ENCODE results near the gene SALL4. TPM values are rescaled to one million over a fixed set of nuclear protein-coding genes. Genes with fewer than 3 reads are reported as not detected.
"Not testable (repeated sequence)": the region's sequence is repeated elsewhere in the genome, so short reads cannot be mapped to it uniquely, and the experiment has no call there.

Gene SALL4
- total RNA-seq, 1 donor from 2014 or later, result 0.25 TPM

DNA sequence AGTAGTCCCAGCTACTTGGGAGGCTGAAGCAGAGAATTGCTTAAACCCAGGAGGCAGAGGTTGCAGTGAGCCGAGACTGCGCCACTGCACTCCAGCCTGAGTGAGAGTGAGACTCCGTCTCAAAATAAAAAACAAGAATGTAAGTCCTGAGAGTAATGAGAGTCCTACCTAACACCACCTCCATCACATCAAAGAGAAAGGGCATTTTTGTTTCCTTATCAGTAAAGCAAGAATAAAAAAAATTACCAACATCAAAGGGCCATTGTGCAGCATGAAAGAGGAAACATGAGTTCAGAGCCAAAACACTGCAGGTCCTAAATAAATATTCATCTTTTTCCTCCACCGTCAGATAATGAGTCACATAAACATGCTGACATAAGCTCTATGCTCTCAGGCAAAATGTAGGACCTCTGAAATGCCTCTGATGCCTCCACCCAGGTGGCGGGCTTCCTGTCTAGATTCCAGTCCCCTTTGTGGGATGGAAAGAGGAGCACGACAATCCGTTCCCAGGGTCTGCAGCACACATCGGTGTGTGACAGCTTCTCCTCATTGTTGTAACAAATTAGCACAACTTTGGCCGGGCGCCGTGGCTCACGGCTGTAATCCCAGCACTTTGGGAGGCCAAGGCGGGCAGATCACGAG is 41.3 kb downstream of the SALL4 start:
- Histone ChIP-seq H3K27me3 (ENCODE audit: low read depth) (no peaks in the 10 kb centered on the region), H3K27ac (replicated peaks) (no peak overlapping the region), H3K36me3 (no peaks in the 10 kb centered on the region), H3K4me1 (peaks cover 8% of the 10 kb centered on the region), H3K9me3 (replicated peaks) (peaks cover 7% of the 10 kb centered on the region), H3K4me3 (no peak overlapping the region)
- DNase-seq, result no peak
- intact Hi-C loops (cut with micrococcal nuclease), result no loop called here
- TF ChIP-seq, protein P1, sequence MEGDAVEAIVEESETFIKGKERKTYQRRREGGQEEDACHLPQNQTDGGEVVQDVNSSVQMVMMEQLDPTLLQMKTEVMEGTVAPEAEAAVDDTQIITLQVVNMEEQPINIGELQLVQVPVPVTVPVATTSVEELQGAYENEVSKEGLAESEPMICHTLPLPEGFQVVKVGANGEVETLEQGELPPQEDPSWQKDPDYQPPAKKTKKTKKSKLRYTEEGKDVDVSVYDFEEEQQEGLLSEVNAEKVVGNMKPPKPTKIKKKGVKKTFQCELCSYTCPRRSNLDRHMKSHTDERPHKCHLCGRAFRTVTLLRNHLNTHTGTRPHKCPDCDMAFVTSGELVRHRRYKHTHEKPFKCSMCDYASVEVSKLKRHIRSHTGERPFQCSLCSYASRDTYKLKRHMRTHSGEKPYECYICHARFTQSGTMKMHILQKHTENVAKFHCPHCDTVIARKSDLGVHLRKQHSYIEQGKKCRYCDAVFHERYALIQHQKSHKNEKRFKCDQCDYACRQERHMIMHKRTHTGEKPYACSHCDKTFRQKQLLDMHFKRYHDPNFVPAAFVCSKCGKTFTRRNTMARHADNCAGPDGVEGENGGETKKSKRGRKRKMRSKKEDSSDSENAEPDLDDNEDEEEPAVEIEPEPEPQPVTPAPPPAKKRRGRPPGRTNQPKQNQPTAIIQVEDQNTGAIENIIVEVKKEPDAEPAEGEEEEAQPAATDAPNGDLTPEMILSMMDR (IDR thresholded peaks at IDR 0.05; ENCODE audit: borderline replicate concordance), result no peak

DNA sequence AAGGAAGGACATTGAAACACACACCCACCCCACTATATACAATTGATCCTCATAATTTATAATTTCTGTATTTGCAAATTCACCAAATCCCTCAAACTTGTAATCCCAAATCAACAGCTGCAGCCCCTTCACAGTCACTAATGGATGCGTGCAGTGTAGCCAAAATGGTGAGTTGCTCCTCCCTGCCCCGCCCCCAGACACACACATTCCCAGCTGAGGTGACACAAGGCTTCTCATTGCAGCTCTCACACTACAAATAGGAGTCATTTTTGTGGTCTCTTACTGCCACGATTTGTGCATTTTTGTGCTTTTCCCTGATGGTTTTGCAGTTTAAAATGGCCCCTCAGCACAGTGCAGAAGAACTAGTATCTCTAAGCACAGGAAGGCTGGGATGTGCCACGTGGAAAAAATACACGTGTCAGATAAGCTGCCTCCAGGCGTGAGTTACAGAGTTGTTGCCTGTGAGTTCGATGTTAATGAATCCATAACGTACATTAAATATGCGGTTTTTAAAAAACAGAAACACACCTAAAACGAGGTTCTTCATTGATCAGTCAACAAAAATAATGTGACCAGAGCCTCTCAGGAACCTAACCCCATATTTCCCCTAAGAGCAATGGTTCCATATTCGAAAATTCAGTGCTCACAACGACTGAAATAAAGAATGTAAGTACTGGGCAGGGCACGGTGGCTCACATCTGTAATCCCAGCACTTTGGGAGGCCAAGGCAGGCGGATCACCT is 42.4 kb downstream of the SALL4 start:
- Histone ChIP-seq H3K9me3 (replicated peaks) (peaks cover 7% of the 10 kb centered on the region), H3K4me3 (no peak overlapping the region), H3K27ac (replicated peaks) (no peak overlapping the region), H3K36me3 (no peaks in the 10 kb centered on the region), H3K4me1 (peaks cover 8% of the 10 kb centered on the region), H3K27me3 (ENCODE audit: low read depth) (no peaks in the 10 kb centered on the region)
- intact Hi-C loops (cut with micrococcal nuclease), result no loop called here
- TF ChIP-seq, protein P1 (IDR thresholded peaks at IDR 0.05; ENCODE audit: borderline replicate concordance), result no peak
- DNase-seq, result no peak

DNA sequence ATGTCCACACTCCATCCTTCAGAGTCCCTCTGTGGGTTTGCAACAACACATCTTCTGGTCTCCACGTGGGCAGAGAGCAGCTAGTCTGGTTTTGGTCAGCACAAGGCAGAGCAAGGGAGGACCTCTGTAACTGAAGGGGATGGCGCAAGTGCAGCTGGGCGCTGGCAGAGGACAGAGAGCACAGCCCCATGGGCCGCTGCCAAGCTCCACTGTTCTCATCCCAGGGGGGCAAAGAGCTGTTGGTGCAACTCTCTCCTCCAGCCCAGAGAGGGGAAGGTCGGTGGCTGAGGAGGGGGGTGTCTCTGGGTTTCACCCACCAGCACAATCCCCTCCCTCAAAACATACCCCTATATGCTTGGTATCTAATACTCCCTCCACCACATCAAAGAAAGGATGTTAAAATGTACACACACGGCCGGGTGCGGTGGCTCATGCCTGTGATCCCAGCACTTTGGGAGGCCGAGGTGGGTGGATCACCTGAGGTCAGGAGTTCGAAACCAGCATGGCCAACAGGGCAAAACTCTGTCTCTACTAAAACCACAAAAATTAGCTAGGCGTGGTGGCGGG is 43.3 kb downstream of the SALL4 start:
- H3K4me3 ChIP-seq, result no peak overlapping the region
- H3K36me3 ChIP-seq, result no peaks in the 10 kb centered on the region
- intact Hi-C loops (cut with micrococcal nuclease), result no loop called here
- H3K4me1 ChIP-seq, result peaks cover 8% of the 10 kb centered on the region
- no peaks in the 10 kb centered on the region for H3K27me3 ChIP-seq (ENCODE audit: low read depth)
- DNase-seq, result peak; percentile 30
- H3K27ac ChIP-seq (replicated peaks), result no peak overlapping the region
- TF ChIP-seq, protein P1 (IDR thresholded peaks at IDR 0.05; ENCODE audit: borderline replicate concordance), result no peak
- peaks cover 7% of the 10 kb centered on the region for H3K9me3 ChIP-seq (replicated peaks)

DNA sequence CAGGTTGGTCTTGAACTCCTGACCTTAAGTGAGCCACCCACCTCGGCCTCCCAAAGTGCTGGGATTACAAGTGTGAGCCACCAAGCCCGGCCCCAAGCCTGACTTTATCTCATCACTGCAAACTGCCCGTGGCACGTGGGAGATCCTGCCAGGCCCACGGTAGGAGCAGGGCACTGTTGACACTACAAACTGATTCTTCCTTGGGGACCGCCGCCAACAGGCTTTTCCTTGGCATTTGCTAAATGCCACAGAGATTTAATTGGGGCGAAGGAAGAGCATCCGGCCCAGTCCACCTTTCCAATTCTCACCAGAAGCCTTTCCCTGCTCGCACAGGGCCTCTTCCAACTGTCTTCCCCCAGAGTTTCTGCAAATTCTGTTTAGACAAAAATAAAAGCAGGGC is 45.1 kb downstream of the SALL4 start:
- no peaks in the 10 kb centered on the region for H3K27me3 ChIP-seq (ENCODE audit: low read depth)
- intact Hi-C loops (cut with micrococcal nuclease), result no loop called here
- no peak overlapping the region for H3K4me3 ChIP-seq
- H3K4me1 ChIP-seq, result peaks cover 14% of the 10 kb centered on the region
- peaks cover 7% of the 10 kb centered on the region for H3K9me3 ChIP-seq (replicated peaks)
- H3K27ac ChIP-seq (replicated peaks), result no peak overlapping the region
- H3K36me3 ChIP-seq, result no peaks in the 10 kb centered on the region
- TF ChIP-seq, protein P1 (IDR thresholded peaks at IDR 0.05; ENCODE audit: borderline replicate concordance), result no peak
- no peak for DNase-seq

DNA sequence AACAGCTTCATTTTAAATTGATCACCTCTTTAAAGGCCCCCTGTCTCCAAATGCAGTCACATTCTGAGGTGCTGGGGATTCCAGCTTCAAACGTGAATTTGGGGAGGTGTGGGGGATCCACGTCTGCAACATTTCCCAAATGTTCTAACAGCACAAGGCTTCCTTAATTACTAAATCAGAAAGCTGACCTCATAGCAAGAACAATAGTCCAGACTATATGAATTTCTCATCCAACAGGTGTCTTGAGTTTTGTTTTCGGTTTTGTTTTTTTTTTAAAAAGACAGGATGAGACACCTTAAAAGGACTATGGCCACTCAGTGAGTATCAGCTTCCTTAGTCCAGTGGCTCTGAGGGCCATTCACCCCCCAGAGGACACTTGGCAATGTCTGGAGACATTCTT is 45.7 kb downstream of the SALL4 start:
- Histone ChIP-seq H3K9me3 (replicated peaks) (peaks cover 2% of the 10 kb centered on the region), H3K4me1 (peaks cover 19% of the 10 kb centered on the region), H3K27me3 (ENCODE audit: low read depth) (no peaks in the 10 kb centered on the region), H3K27ac (replicated peaks) (no peak overlapping the region), H3K4me3 (no peak overlapping the region), H3K36me3 (no peaks in the 10 kb centered on the region)
- intact Hi-C loops (cut with micrococcal nuclease), result no loop called here
- DNase-seq, result no peak
- TF ChIP-seq, protein P1 (IDR thresholded peaks at IDR 0.05; ENCODE audit: borderline replicate concordance), result no peak

DNA sequence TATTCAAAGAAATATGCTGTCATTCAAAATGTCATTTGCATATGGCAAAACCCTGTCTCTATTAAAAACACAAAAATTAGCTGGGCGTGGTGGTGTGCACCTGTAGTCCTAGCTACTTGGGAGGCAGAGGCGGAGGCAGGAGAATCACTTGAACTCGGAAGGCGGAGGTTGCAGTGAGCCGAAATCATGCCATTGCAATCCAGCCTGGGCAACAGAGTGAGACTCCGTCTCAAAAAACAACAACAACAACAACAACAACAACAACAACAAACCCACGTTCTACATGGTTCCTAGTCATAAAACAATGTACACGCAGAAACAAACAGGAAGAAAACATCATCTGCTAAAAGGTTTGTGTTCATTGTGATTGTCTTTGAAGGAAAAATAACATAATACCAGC is 49.1 kb downstream of the SALL4 start:
- peaks cover 29% of the 10 kb centered on the region for H3K4me1 ChIP-seq

More for the DNA sequence above, 49.1 kb downstream of the SALL4 start:
- intact Hi-C loops (cut with micrococcal nuclease); H3K27ac ChIP-seq (replicated peaks); H3K4me3 ChIP-seq; DNase-seq; H3K36me3 ChIP-seq; H3K27me3 ChIP-seq (ENCODE audit: low read depth); H3K9me3 ChIP-seq (replicated peaks): not testable (repeated sequence)

Measured in left ventricle myocardium inferior (tissue), 1 donor.